Common myeloid progenitor, CD34-positive (primary cell): ENCODE measurements around the gene CYB561.

Experiments used
- CTCF ChIA-PET: fragments of 350-600 bp; sonication (Branson Sonifier 250); formaldehyde crosslinking; loops from one replicate; lab custom pipeline; 2021; ENCODE audit warnings: antibody characterized with exemption; lab: Charles Lee
- POLR2A ChIA-PET: fragments of 350-600 bp; sonication (Branson Sonifier 250); formaldehyde crosslinking; loops from one replicate; lab custom pipeline; 2021; ENCODE audit warnings: antibody characterized with exemption; lab: Charles Lee
- DNase-seq, 3 donors: peaks; one replicate each; pipeline versions ENCODE4 v3.0.0 to v3.0.0-alpha.2; 2013
- H3K27ac ChIP-seq, 2 experiments: 1 replicate in 1 of 2; 2 replicates in 1 of 2; pipeline ENCODE4 v1.7.0; 2013; ENCODE audit warnings: inconsistent platforms in 2 of 2, low read length in 2 of 2, mild to moderate bottlenecking in 2 of 2, low read depth in 1 of 2, moderate library complexity in 1 of 2; ENCODE audit not compliant: severe bottlenecking in 2 of 2, insufficient read depth in 1 of 2, poor library complexity in 1 of 2
- H3K27me3 ChIP-seq, 5 experiments: replicated peaks in 2 of 5; 1 replicate in 3 of 5; 2 replicates in 2 of 5; pipeline versions ENCODE4 v1.6.1 to v1.7.0; 2013; ENCODE audit warnings: low read length in 4 of 5, mild to moderate bottlenecking in 2 of 5, moderate library complexity in 2 of 5, inconsistent platforms in 1 of 5; ENCODE audit not compliant: insufficient read depth in 5 of 5, control insufficient read depth in 4 of 5
- H3K36me3 ChIP-seq, 4 experiments: 1 replicate in 2 of 4; 2 replicates in 2 of 4; pipeline versions ENCODE4 v1.6.1 to v1.7.0; 2013; ENCODE audit warnings: low read length in 3 of 4, control low read depth in 1 of 4, mild to moderate bottlenecking in 1 of 4; ENCODE audit not compliant: control insufficient read depth in 4 of 4, insufficient read depth in 4 of 4
- H3K4me1 ChIP-seq, 4 experiments: 1 replicate in 3 of 4; 2 replicates in 1 of 4; pipeline versions ENCODE4 v1.6.1 to v1.7.1; 2013; ENCODE audit warnings: low read length in 3 of 4, mild to moderate bottlenecking in 3 of 4, control low read depth in 1 of 4, inconsistent platforms in 1 of 4, moderate library complexity in 1 of 4; ENCODE audit not compliant: control insufficient read depth in 4 of 4, insufficient read depth in 4 of 4; ENCODE audit errors: control extremely low read depth in 1 of 4
- H3K4me3 ChIP-seq, 7 experiments: 1 replicate in 4 of 7; 2 replicates in 3 of 7; pipeline versions ENCODE4 v1.5.1 to v1.7.0; 2013; ENCODE audit warnings: mild to moderate bottlenecking in 7 of 7, low read length in 6 of 7, moderate library complexity in 6 of 7, inconsistent platforms in 2 of 7, low read depth in 2 of 7, control low read depth in 1 of 7; ENCODE audit not compliant: insufficient read depth in 4 of 7, control insufficient read depth in 1 of 7; ENCODE audit errors: extremely low read depth in 1 of 7
- H3K9me3 ChIP-seq, 5 experiments: 1 replicate in 4 of 5; 2 replicates in 1 of 5; pipeline versions ENCODE4 v1.6.1 to v1.7.1; 2013; ENCODE audit warnings: low read length in 4 of 5, mild to moderate bottlenecking in 2 of 5, inconsistent platforms in 1 of 5, low read depth in 1 of 5, moderate library complexity in 1 of 5; ENCODE audit not compliant: control insufficient read depth in 4 of 5, insufficient read depth in 2 of 5; ENCODE audit errors: control extremely low read depth in 1 of 5
- WGBS: methylation state at CpG from one replicate; pipeline ENCODE4 v1.1.5; 2013; ENCODE audit not compliant: insufficient coverage; 5-methylcytosine and 5-hydroxymethylcytosine counted together

Gene CYB561

DNA sequence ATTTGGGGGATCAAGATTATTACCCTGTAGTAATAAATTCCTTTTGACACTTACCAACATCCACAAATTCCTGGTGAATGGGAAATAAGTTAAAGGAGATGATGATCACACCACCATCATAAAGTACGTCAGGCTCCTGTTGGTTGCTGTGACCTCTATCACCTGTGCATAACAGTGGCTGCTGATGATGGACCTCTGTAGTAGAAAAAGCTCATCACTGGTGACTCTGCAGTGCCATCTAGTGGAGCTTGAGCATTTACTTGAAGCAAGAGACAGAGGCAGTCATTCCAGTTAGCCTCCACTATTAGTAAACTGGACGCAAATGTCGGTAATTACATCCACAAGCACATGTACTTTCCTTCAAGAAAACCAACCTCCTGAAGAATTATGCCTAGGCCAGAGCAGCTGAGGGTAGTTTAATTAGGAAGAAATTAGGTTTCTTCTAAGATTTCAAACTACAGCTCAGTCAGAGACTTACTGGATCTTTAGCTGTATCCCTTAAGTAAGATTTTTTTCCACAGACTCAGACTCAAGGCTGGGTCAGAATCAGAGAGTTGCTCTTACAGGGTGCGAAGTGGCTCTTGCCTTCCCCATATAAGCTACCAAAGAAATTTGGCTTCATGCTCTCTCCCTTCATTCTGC, 39.3 kb downstream of the CYB561 start:
- Histone ChIP-seq H3K4me1 (peaks cover 0 to 5% (median 2%) of the 10 kb centered on the region in 4 experiments), H3K4me3 (no peak overlapping the region), H3K9me3 (no peaks in the 10 kb centered on the region), H3K27me3 (no peaks in the 10 kb centered on the region), H3K27ac (no peak overlapping the region), H3K36me3 (peaks cover 4 to 8% (median 6%) of the 10 kb centered on the region in 4 experiments)
- DNase-seq, result peak; percentile 88 to 92 (median 88)
- POLR2A ChIA-PET, result interaction anchor here (1.5 kb wide), 1 partner anchor 10 kb away, joined by 4 read pairs; no protein-coding TSS in a partner anchor
- CTCF ChIA-PET, result interaction anchor here (0.6 to 8.3 kb wide), 33 partner anchors 9 to 812 kb away, joined by 3 to 76 read pairs (median 3); no protein-coding TSS in a partner anchor
- 67% methylated on average over 1 of the region's 4 CpGs for WGBS

DNA sequence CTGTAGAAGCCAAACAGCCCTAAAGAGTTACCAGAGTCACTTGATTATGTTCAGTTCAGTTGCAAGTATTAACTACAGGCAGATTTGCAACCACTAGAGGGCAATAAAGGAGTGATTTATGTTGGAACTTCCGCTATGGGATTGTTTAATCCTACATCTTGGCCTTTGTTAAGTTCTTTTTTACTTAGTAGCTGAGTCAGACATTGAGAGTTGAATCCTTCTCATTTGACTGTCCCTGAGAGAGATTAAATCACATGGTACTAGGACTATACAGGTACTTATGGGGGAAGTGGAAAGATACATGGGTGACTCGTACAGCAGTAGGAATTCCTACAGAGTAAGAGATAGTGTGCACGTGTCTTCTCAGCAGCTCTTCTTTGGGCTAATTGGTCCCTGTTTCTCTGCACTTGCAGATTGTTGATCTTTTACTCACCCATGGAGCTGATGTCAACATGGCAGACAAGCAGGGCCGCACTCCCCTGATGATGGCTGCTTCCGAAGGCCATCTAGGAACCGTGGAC, 40.3 kb downstream of the CYB561 start:
- POLR2A ChIA-PET, result no interaction called here
- H3K4me3 ChIP-seq, result no peak overlapping the region
- peak; percentile 78 to 88 (median 88) for DNase-seq
- peaks cover 0 to 5% (median 2%) of the 10 kb centered on the region in 4 experiments for H3K4me1 ChIP-seq
- 81% methylated on average over 6 of the region's 6 CpGs for WGBS
- CTCF ChIA-PET, result interaction anchor here (0.8 to 8.3 kb wide), 23 partner anchors 8 to 734 kb away, joined by 3 to 76 read pairs (median 4); no protein-coding TSS in a partner anchor
- H3K36me3 ChIP-seq, result peaks cover 0 to 8% (median 4%) of the 10 kb centered on the region in 4 experiments
- H3K27ac ChIP-seq, result no peak overlapping the region
- H3K27me3 ChIP-seq, result no peaks in the 10 kb centered on the region
- no peaks in the 10 kb centered on the region for H3K9me3 ChIP-seq

DNA sequence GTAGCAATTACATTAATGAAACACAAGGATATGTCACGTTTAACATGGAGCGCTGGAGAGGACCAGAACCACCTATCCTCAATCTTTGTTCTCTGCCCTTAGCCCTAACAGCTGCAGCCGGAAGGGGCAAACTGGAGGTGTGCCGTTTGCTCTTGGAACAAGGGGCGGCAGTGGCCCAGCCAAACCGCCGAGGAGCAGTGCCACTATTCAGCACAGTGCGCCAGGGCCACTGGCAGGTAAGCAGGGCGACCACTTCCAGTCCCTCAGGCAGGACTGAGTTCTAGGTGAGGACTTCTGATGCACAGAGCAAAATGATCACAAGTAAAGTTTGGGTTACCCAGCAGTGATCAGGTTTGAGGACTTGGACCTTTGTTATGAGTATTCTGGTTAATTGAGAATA, 41.1 kb downstream of the CYB561 start:
- Histone ChIP-seq H3K4me1 (peaks cover 0 to 5% (median 2%) of the 10 kb centered on the region in 4 experiments), H3K36me3 (peaks cover 0 to 8% (median 4%) of the 10 kb centered on the region in 4 experiments), H3K9me3 (no peaks in the 10 kb centered on the region), H3K27ac (no peak overlapping the region), H3K27me3 (no peaks in the 10 kb centered on the region), H3K4me3 (no peak overlapping the region)
- DNase-seq, result no peak
- ChIA-PET POLR2A (no interaction called here), CTCF (interaction anchor here (0.8 to 8.3 kb wide), 5 partner anchors 9 to 323 kb away, joined by 3 to 76 read pairs (median 3); no protein-coding TSS in a partner anchor)
- 95% methylated on average over 9 of the region's 9 CpGs for WGBS

DNA sequence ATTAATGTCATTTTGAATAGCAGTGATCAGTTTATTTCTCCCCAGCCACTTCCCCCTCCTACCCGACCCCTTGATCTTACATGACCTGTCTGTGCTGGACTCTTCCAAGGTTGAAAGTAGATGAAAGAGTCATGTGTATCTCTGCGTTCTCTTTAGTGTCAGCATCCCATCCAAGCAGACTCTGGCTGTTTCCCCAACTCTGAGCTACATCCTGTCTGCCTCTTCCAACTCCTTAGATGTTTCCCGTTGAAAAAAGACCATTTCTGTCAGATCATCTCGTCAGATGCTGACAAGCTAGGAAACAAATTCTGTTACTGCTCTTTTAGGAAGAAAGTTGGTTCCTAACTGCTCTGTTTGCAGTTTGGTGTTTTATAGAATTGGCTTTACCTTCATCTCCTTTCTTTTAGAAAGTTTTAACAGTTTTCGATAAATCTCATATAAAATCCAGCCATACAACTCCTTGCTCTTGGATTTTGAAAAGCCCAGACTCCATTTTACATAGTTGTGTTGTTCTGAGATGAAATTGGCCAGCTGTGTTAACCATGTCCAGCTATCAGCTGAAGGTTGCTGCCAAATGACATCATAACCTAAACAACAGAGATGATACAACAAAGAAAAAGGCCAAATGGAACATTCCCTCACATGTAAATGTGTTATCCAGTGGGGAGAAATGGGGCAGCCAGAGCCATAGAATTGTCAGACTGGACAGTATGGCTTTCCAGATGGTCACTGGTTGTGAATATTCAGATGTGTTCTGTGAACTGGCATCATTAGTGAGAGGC, 43.5 kb downstream of the CYB561 start:
- no peak overlapping the region for H3K27ac ChIP-seq
- CTCF ChIA-PET, result interaction anchor here (0.9 kb wide), 1 partner anchor 213 kb away, joined by 3 read pairs; no protein-coding TSS in a partner anchor

DNA sequence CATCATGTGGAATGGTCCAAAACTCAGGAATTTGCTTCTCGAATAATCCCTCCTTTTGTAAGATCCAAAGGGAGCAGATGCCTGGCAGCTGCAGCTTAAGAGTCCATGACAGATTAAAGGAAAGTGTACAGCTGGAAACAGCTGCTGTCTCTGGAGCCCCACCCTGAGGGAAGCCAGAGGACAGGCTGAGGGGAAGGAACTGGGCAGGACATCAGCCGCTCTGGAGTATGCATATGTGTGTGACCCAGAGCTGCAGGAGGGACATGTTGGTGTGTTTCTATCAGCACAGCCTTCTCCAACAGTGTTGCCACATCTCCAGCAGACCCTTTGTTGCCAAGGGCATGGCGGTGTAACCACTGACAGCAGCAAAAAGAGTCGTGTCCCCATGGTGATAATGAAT, 46.2 kb downstream of the CYB561 start:
- ChIA-PET POLR2A (no interaction called here), CTCF (no interaction called here)
- Histone ChIP-seq H3K9me3 (no peaks in the 10 kb centered on the region), H3K4me3 (no peak overlapping the region), H3K36me3 (peaks cover 0 to 8% (median 5%) of the 10 kb centered on the region in 4 experiments), H3K4me1 (peaks cover 0 to 21% (median 10%) of the 10 kb centered on the region in 4 experiments), H3K27ac (no peak overlapping the region), H3K27me3 (no peaks in the 10 kb centered on the region)
- 94% methylated on average over 2 of the region's 4 CpGs for WGBS
- DNase-seq, result peak in 2 of 3 donors; percentile 38 to 48

More for the DNA sequence above, 43.5 kb downstream of the CYB561 start:
- H3K4me3 ChIP-seq, result no peak overlapping the region
- no peaks in the 10 kb centered on the region for H3K27me3 ChIP-seq
- peaks cover 0 to 6% (median 2%) of the 10 kb centered on the region in 4 experiments for H3K36me3 ChIP-seq
- POLR2A ChIA-PET, result no interaction called here
- no peak for DNase-seq
- WGBS, result 100% methylated on average over 2 of the region's 5 CpGs
- H3K9me3 ChIP-seq, result no peaks in the 10 kb centered on the region
- peaks cover 0 to 21% (median 12%) of the 10 kb centered on the region in 4 experiments for H3K4me1 ChIP-seq

DNA sequence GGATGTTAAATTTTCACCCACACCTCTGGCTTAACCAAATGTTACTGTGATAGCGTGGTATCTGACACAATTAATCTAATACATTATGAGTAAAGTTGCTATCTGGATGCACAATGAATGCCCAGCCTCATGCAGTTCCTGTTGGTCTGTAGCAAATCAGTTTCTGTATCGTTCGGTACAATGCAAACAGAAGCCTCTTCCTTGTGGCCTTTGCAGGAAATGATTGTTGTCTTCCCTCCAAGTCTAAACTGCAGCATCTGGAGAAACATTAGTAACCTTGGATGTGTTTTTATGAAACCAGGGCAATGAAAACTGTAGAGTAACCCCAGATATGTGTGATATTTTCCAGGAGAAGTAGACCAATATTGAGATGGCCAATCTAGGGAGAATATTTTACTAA, 46.8 kb downstream of the CYB561 start:
- Histone ChIP-seq H3K4me1 (peaks cover 0 to 26% (median 10%) of the 10 kb centered on the region in 4 experiments), H3K9me3 (no peaks in the 10 kb centered on the region), H3K4me3 (no peak overlapping the region), H3K27ac (no peak overlapping the region), H3K27me3 (no peaks in the 10 kb centered on the region), H3K36me3 (peaks cover 0 to 8% (median 5%) of the 10 kb centered on the region in 4 experiments)
- 0% methylated on average over 2 of the region's 3 CpGs for WGBS
- ChIA-PET CTCF (no interaction called here), POLR2A (no interaction called here)
- DNase-seq, result peak in 2 of 3 donors; percentile 57 to 71
